ENCODE measurements around the gene ZNF280B.
"Not testable (repeated sequence)": the region's sequence is repeated elsewhere in the genome, so short reads cannot be mapped to it uniquely, and the experiment has no call there.

ZNF280B gene

DNA sequence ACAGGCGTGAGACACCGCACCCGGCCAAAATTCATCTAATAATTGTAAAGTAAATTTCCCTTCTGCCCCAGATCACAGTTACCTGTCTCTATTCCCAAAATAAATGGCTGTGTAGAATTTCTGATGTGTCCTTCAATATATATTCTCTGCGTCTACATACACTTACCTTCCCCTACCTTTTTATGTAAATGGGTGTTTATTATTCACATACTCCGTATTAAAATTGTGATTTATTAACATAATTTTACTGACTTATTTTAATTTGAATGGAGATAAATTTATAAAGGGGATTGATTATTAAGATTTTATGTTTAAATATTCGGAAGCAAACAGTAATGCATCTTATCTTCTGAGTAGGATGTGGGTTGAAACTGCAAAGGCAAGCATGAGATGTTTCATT lies 28.0 kb upstream of the ZNF280B start:
- in situ Hi-C loops (cut with HindIII; ENCODE audit: low sequenced_read_pairs), result no loop called here
- TF ChIP-seq, protein P1, sequence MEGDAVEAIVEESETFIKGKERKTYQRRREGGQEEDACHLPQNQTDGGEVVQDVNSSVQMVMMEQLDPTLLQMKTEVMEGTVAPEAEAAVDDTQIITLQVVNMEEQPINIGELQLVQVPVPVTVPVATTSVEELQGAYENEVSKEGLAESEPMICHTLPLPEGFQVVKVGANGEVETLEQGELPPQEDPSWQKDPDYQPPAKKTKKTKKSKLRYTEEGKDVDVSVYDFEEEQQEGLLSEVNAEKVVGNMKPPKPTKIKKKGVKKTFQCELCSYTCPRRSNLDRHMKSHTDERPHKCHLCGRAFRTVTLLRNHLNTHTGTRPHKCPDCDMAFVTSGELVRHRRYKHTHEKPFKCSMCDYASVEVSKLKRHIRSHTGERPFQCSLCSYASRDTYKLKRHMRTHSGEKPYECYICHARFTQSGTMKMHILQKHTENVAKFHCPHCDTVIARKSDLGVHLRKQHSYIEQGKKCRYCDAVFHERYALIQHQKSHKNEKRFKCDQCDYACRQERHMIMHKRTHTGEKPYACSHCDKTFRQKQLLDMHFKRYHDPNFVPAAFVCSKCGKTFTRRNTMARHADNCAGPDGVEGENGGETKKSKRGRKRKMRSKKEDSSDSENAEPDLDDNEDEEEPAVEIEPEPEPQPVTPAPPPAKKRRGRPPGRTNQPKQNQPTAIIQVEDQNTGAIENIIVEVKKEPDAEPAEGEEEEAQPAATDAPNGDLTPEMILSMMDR (IDR thresholded peaks at IDR 0.05; ENCODE audit: low read depth, low read length), result no peak
- no peak for DNase-seq (ENCODE audit: low read depth, low spot score)
- no peak overlapping the region for H3K4me3 ChIP-seq (ENCODE audit: low read depth, low read length)

DNA sequence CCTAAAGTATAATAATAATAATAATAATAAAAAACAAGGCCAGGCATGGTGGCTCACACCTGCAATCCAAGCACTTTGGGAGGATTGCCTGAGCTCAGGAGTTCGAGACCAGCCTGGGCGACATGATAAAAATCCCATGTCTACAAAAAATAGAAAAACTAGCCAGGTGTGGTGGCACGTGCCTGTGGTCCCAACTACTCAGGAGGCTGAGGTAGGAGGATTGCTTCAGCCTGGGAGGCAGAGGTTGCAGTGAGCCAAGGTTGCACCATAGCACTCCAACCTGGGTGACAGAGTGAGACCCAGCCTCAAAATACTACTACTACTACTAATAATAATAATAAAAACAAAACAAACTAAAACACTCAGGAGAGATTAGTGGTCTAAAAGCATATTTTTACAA lies 27.1 kb upstream of the ZNF280B start:
- TF ChIP-seq, protein P1 (IDR thresholded peaks at IDR 0.05; ENCODE audit: low read depth, low read length), result no peak
- no peak for DNase-seq (ENCODE audit: low read depth, low spot score)
- in situ Hi-C loops (cut with HindIII; ENCODE audit: low sequenced_read_pairs), result no loop called here
- H3K4me3 ChIP-seq (ENCODE audit: low read depth, low read length), result no peak overlapping the region

DNA sequence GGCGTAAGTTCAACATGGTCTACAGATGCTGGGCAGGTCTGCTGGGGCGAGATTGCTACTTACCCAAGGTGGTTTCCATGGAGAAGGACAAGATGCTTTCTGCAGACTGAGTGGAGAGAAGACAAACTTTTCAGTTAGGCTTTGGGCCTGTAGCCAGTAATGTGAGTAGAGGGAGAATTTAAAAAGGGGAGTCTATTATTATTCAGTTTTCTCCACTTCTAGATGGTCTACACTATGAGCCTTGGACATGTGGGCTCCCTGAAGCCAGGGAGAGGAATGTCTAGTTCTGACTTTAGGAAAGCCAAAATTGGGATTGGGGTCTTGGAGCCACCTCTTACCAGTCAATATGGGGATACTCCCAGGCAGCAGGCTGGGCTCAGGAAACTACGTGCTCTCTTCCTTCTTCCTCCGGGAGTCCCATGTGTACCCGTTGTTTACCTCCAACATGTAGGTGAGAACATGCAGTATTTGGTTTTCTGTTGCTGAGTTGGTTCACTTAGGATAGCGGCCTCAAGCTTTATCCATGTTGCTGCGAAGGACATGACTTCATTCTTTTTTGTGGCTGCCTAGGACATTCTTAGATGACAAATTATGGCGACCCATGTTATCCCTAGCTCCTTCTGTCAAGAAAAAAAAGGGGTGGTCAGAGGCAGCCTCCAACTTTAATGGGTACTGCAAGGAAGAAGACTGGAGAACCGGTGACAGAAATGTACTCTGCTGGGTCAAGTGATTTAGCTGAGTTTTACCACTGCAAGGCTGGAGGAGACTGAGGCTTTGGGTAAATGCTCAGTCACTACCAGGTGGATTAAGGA lies 26.3 kb upstream of the ZNF280B start:
- in situ Hi-C loops (cut with HindIII; ENCODE audit: low sequenced_read_pairs), result no loop called here
- H3K4me3 ChIP-seq (ENCODE audit: low read depth, low read length), result no peak overlapping the region
- TF ChIP-seq, protein P1 (IDR thresholded peaks at IDR 0.05; ENCODE audit: low read depth, low read length), result no peak
- DNase-seq (ENCODE audit: low read depth, low spot score), result no peak

DNA sequence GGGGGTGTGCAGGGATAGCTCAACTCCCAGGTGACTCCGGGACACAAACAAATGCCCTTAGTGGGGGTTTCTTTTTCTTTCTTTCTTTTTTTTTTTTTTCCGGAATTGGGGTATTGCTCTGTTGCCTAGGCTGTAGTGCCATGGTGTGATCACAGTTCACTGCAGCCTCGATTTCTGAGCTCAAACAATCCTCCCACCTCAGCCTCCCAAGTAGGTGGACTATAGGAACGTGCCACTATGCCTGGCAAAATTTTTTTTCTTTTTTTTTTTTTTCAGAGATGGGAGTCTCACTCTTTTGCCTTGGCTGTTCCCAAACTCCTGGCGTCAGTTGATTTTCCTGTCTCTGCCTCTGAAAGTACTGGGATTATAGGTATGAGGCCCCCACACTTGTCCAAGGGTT lies 25.3 kb upstream of the ZNF280B start:
- TF ChIP-seq, protein P1 (IDR thresholded peaks at IDR 0.05; ENCODE audit: low read depth, low read length), result no peak
- DNase-seq (ENCODE audit: low read depth, low spot score), result no peak
- in situ Hi-C loops (cut with HindIII; ENCODE audit: low sequenced_read_pairs), result no loop called here
- no peak overlapping the region for H3K4me3 ChIP-seq (ENCODE audit: low read depth, low read length)

DNA sequence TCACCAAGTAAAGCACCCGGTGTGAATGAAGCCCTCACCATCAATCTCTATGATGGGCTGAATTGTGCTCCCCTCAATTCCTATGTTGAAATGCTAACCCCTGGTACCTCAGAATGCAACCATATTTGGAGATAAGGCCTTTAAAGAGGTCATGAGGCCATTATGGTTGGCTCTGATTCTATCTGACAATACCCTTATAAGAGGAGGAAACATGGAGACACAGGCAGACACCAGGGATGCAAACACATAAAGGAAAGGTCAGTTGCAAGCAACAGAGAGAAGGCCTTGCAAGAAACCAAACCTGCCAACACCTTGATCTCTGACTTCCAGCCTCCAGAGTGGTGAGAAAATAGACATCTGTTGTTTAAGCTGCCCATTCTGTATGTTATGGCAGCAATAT lies 24.9 kb upstream of the ZNF280B start:
- DNase-seq (ENCODE audit: low read depth, low spot score), result no peak
- TF ChIP-seq, protein P1 (IDR thresholded peaks at IDR 0.05; ENCODE audit: low read depth, low read length), result no peak
- H3K4me3 ChIP-seq (ENCODE audit: low read depth, low read length), result no peak overlapping the region
- in situ Hi-C loops (cut with HindIII; ENCODE audit: low sequenced_read_pairs), result no loop called here

DNA sequence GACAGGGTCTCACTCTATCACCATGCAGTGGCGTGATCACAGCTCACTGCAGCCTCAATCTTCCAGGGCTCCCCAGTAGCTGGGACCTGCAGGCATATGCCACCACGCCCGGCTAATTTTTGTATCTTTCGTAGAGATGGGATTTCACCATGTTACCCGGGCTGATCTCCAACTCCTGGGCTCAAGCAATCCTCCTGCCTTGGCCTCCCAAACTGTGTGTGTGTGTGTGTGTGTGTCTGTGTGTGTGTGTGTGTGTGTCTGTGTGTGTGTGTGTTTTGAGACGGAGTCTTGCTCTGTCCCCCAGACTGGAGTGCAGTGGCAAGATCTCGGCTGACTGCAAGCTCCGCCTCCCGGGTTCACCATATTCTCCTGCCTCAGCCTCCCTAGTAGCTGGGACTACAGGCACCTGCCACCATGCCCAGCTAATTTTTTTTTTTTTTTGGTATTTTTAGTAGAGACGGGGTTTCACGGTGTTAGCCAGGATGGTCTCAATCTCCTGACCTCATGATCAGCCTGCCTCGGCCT lies 24.1 kb upstream of the ZNF280B start:
- in situ Hi-C loops (cut with HindIII; ENCODE audit: low sequenced_read_pairs); H3K4me3 ChIP-seq (ENCODE audit: low read depth, low read length); DNase-seq (ENCODE audit: low read depth, low spot score): not testable (repeated sequence)

DNA sequence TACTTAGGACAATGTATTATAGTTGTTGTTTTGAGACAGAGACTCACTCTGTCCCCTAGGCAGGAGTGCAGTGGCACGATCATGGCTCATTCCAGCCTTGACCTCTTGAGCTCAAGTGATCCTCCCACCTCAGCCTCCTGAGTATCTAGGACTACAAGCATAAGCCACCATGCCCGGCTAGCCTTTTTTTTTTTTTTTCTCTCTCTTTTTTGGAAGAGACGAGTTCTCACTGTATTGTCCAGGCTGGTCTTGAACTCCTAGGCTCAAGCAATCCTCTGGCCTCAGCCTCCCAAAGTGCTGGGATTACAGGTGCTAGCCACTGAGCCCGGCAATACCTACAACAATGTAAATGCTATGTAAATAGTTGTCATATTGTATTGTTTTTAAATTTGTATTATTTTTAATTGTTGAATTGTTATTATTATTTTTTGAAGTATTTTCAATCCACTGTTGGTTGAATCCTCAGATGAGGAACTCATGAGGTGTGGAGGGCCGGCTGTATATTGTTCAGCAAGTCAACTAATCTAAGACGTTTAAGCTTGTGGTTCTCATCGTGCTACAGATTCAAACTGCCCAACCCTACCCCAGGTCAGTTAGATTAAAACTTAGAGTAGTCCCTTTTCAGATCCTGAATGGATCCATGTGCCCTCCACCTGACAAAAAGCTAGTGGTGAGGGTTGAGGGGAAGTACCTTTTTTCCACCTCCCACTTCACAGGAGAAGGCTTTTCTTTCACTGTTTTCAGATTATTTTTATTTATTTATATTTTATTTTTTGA lies 23.4 kb upstream of the ZNF280B start:
- in situ Hi-C loops (cut with HindIII; ENCODE audit: low sequenced_read_pairs), result no loop called here
- DNase-seq (ENCODE audit: low read depth, low spot score), result no peak
- TF ChIP-seq, protein P1 (IDR thresholded peaks at IDR 0.05; ENCODE audit: low read depth, low read length), result no peak
- H3K4me3 ChIP-seq (ENCODE audit: low read depth, low read length), result no peak overlapping the region
